GM23338 (cell line): Measurements from ENCODE around the gene ZBP1. TPM values are rescaled to one million over a fixed set of nuclear protein-coding genes. Genes with fewer than 3 reads are reported as not detected.

Experiments
- CREB1 ChIP-seq: fragments of 250-450 bp; sonication (Bioruptor Pico); IDR thresholded peaks from 2 replicates; pipeline ENCODE4 v1.5.0; 2020; ENCODE audit warnings: low read depth, mild to moderate bottlenecking, moderate library complexity
- ETS1 ChIP-seq: IDR thresholded peaks from 2 replicates; pipeline ENCODE4 v1.6.1; 2016; ENCODE audit warnings: antibody characterized with exemption
- EZH2phosphoT487 ChIP-seq: fragments of 200-600 bp; sonication (generic); IDR thresholded peaks from one replicate; pipeline ENCODE4 v1.8.1; 2018; ENCODE audit warnings: antibody characterized with exemption; ENCODE audit not compliant: unreplicated experiment
- JUNB ChIP-seq: IDR thresholded peaks from one replicate; pipeline ENCODE4 v1.6.1; 2016; ENCODE audit warnings: antibody characterized with exemption; ENCODE audit not compliant: unreplicated experiment
- ZNF462 ChIP-seq: fragments of 250-450 bp; sonication (Bioruptor Pico); IDR thresholded peaks from 2 replicates; pipeline ENCODE4 v1.5.0; 2020; ENCODE audit warnings: mild to moderate bottlenecking, moderate library complexity
- polyA plus RNA-seq: library from polyadenylated mRNA; unstranded; fragments of >200 nt; fragmentation: Nextera tagmentation; extraction: Ambion mirVana; gene quantifications from 2 replicates; pipeline ENCODE4 v1.2.1, GENCODE V29; 2016
- total RNA-seq: library from RNA; depleted of rRNA; stranded (reverse); fragments of >200 nt; shearing (Covaris generic); gene quantifications from 2 replicates; pipeline ENCODE4 v1.2.3, GENCODE V29; 2014
- TF ChIP-seq, protein P1 (sequence below), 2 experiments: fragments of 200-600 bp in 1 of 2; sonication (generic) in 1 of 2; conservative IDR thresholded peaks; 2 replicates each; pipeline versions ENCODE4 v1.5.1 to v1.6.1; 2016 to 2017; ENCODE audit warnings: antibody characterized with exemption in 2 of 2, low read depth in 2 of 2, mild to moderate bottlenecking in 2 of 2, moderate library complexity in 1 of 2

Gene ZBP1
- total and polyA plus RNA-seq, 2 experiments from 2014 or later = not detected

- TF ChIP-seq ZNF462 (no peak), EZH2phosphoT487 (no peak), JUNB (no peak), ETS1 (no peak), CREB1 (CRISPR knock-in tag) (no peak)
- TF ChIP-seq, protein P1, sequence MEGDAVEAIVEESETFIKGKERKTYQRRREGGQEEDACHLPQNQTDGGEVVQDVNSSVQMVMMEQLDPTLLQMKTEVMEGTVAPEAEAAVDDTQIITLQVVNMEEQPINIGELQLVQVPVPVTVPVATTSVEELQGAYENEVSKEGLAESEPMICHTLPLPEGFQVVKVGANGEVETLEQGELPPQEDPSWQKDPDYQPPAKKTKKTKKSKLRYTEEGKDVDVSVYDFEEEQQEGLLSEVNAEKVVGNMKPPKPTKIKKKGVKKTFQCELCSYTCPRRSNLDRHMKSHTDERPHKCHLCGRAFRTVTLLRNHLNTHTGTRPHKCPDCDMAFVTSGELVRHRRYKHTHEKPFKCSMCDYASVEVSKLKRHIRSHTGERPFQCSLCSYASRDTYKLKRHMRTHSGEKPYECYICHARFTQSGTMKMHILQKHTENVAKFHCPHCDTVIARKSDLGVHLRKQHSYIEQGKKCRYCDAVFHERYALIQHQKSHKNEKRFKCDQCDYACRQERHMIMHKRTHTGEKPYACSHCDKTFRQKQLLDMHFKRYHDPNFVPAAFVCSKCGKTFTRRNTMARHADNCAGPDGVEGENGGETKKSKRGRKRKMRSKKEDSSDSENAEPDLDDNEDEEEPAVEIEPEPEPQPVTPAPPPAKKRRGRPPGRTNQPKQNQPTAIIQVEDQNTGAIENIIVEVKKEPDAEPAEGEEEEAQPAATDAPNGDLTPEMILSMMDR (conservative IDR thresholded peaks at IDR 0.05; ENCODE audit: low read depth in 2 of 2) = no peak
Measured at GRCh38 chr20:57589728-57590484, 30.3 kb downstream of the ZBP1 start (continued).
